Measurements from ENCODE around the gene FFAR2.
"Not testable (repeated sequence)": the region's sequence is repeated elsewhere in the genome, so short reads cannot be mapped to it uniquely, and the experiment has no call there.

FFAR2 gene

GRCh38 chr19:35457173-35457572, 9.1 kb downstream of the FFAR2 start:
- no peak for DNase-seq (ENCODE audit: low spot score)

- no peak for DNase-seq (ENCODE audit: low spot score)
These were observed 10.1 kb downstream of the FFAR2 start for GRCh38 chr19:35458192-35458591.

GRCh38 chr19:35458731-35459391, 10.8 kb downstream of the FFAR2 start:
- DNase-seq (ENCODE audit: low spot score): peak; percentile 60

- no peak for DNase-seq (ENCODE audit: low spot score)
These were observed 11.5 kb downstream of the FFAR2 start for GRCh38 chr19:35459414-35460082.

- no peak for DNase-seq (ENCODE audit: low spot score)
These were observed 12.6 kb downstream of the FFAR2 start for GRCh38 chr19:35460608-35461007.

GRCh38 chr19:35461060-35461459, 13.0 kb downstream of the FFAR2 start:
- DNase-seq (ENCODE audit: low spot score): no peak

- not testable (repeated sequence) for DNase-seq (ENCODE audit: low spot score)
These were observed 13.7 kb downstream of the FFAR2 start for GRCh38 chr19:35461788-35462187.

GRCh38 chr19:35462476-35462953, 14.5 kb downstream of the FFAR2 start:
- peak; percentile 79 for DNase-seq (ENCODE audit: low spot score)

- DNase-seq (ENCODE audit: low spot score): not testable (repeated sequence)
These were observed 14.9 kb downstream of the FFAR2 start for GRCh38 chr19:35462956-35463355.

GRCh38 chr19:35466259-35466658, 18.2 kb downstream of the FFAR2 start:
- DNase-seq (ENCODE audit: low spot score): no peak

- peak; percentile 74 for DNase-seq (ENCODE audit: low spot score)
These were observed 20.6 kb downstream of the FFAR2 start for GRCh38 chr19:35468637-35469036.

- no peak for DNase-seq (ENCODE audit: low spot score)
These were observed 22.1 kb downstream of the FFAR2 start for GRCh38 chr19:35470128-35470527.

- DNase-seq (ENCODE audit: low spot score): not testable (repeated sequence)
These were observed 23.0 kb downstream of the FFAR2 start for GRCh38 chr19:35471075-35471474.

- DNase-seq (ENCODE audit: low spot score): no peak
These were observed 23.9 kb downstream of the FFAR2 start for GRCh38 chr19:35471946-35472345.

- no peak for DNase-seq (ENCODE audit: low spot score)
These were observed 26.0 kb downstream of the FFAR2 start for GRCh38 chr19:35474104-35474503.

GRCh38 chr19:35474594-35474993, 26.5 kb downstream of the FFAR2 start:
- DNase-seq (ENCODE audit: low spot score): not testable (repeated sequence)

GRCh38 chr19:35476149-35476548, 28.1 kb downstream of the FFAR2 start:
- DNase-seq (ENCODE audit: low spot score): peak; percentile 25

- DNase-seq (ENCODE audit: low spot score): no peak
These were observed 31.0 kb downstream of the FFAR2 start for GRCh38 chr19:35478794-35479677.

- no peak for DNase-seq (ENCODE audit: low spot score)
These were observed 35.0 kb downstream of the FFAR2 start for GRCh38 chr19:35483089-35483488.

- DNase-seq (ENCODE audit: low spot score): peak; percentile 91
These were observed 36.4 kb downstream of the FFAR2 start for GRCh38 chr19:35484252-35485036.

GRCh38 chr19:35486268-35486708, 38.2 kb downstream of the FFAR2 start:
- DNase-seq (ENCODE audit: low spot score): no peak
